GM12878 (cell line): Measurements from ENCODE around the gene DCLRE1C. TPM values are rescaled to one million over a fixed set of nuclear protein-coding genes. Genes with fewer than 3 reads are reported as not detected.

Experiments
- ATAC-seq: fragments of 200-7000 bp; cut with Tn5 transposase; 3 replicates; pipeline ENCODE4 v1.9.1; 2020; ENCODE audit warnings: mild to moderate bottlenecking, moderate library complexity
- BruUV-seq: library from RNA; stranded (reverse); fragments of 400-500 nt; replicated peaks from 2 replicates; lab custom pipeline; 2021; lab: Mats Ljungman, UMichigan
- CTCF ChIA-PET: fragments of 300-600 bp; sonication (Branson Sonifier 250); formaldehyde crosslinking; extraction: SDS; loops from one replicate; lab custom pipeline; 2021; ENCODE audit warnings: inconsistent platforms; lab: Yijun Ruan, JAX
- POLR2A ChIA-PET: fragments of 350-600 bp; formaldehyde crosslinking; extraction: SDS; loops from one replicate; lab custom pipeline; 2021; ENCODE audit warnings: inconsistent platforms; lab: Charles Lee
- RAD21 ChIA-PET: fragments of 300-600 bp; sonication (Branson Sonifier 250); formaldehyde crosslinking; loops from one replicate; lab custom pipeline; 2023; ENCODE audit warnings: antibody characterized with exemption; ENCODE audit not compliant: unreplicated experiment; lab: Charles Lee
- SMC1A ChIA-PET: fragments of 300-600 bp; sonication (Branson Sonifier 250); formaldehyde crosslinking; loops from one replicate; lab custom pipeline; 2023; ENCODE audit not compliant: unreplicated experiment, uncharacterized antibody; lab: Charles Lee
- DNase-seq: peaks from one replicate; pipeline ENCODE4 v3.0.0-alpha.2; 2011; ENCODE audit warnings: low read depth, low spot score
- FAIRE-seq: peaks from 3 replicates; lab custom pipeline; 2011; peaks lifted over from hg19 to GRCh38; lab: Jason Lieb, UNC
- H2AFZ ChIP-seq: 2 replicates; pipeline ENCODE4 v1.6.0; 2011; ENCODE audit warnings: low read depth, low read length, control low read depth; ENCODE audit not compliant: control insufficient read depth
- H3K27ac ChIP-seq: 2 replicates; pipeline ENCODE4 v1.5.1; 2011; ENCODE audit warnings: control low read depth; ENCODE audit not compliant: control insufficient read depth, insufficient read depth
- H3K27me3 ChIP-seq, 2 experiments: replicated peaks in 1 of 2; 2 replicates each; pipeline versions ENCODE4 v1.6.0 to v1.6.1; 2011; ENCODE audit warnings: low read length in 1 of 2; ENCODE audit not compliant: control insufficient read depth in 2 of 2, insufficient read depth in 2 of 2
- H3K36me3 ChIP-seq, 2 experiments: 2 replicates each; pipeline ENCODE4 v1.5.1; 2011; ENCODE audit warnings: low read length in 1 of 2; ENCODE audit not compliant: control insufficient read depth in 2 of 2, insufficient read depth in 2 of 2
- H3K4me1 ChIP-seq: 2 replicates; pipeline ENCODE4 v1.6.1; 2011; ENCODE audit warnings: mild to moderate bottlenecking, low read length, moderate library complexity, mixed read lengths; ENCODE audit not compliant: control insufficient read depth, insufficient read depth
- H3K4me2 ChIP-seq: 2 replicates; pipeline ENCODE4 v1.6.0; 2011; ENCODE audit warnings: control low read depth; ENCODE audit not compliant: control insufficient read depth, insufficient read depth
- H3K4me3 ChIP-seq: fragments of 200-600 bp; sonication (generic); 2 replicates; pipeline ENCODE4 v1.5.1; 2016
- H3K79me2 ChIP-seq: 2 replicates; pipeline ENCODE4 v1.6.0; 2011; ENCODE audit warnings: low read length; ENCODE audit not compliant: control insufficient read depth, insufficient read depth
- H3K9ac ChIP-seq: 2 replicates; pipeline ENCODE4 v1.8.0; 2011; ENCODE audit warnings: low read length, control low read depth, mixed read lengths; ENCODE audit not compliant: control insufficient read depth, insufficient read depth
- H3K9me3 ChIP-seq: replicated peaks from 3 replicates; pipeline ENCODE4 v1.5.1; 2011; ENCODE audit warnings: mild to moderate bottlenecking, low read length; ENCODE audit not compliant: control insufficient read depth, insufficient read depth
- H4K20me1 ChIP-seq: 2 replicates; pipeline ENCODE4 v1.6.0; 2011; ENCODE audit not compliant: control insufficient read depth, insufficient read depth
- BHLHE40 ChIP-seq, 2 experiments: fragments of 450-650 bp in 1 of 2; IDR thresholded peaks; 2 replicates each; pipeline ENCODE4 v1.6.1; 2011 to 2017; ENCODE audit warnings: low read depth in 2 of 2, borderline replicate concordance in 1 of 2, improper control_type of control experiment in 1 of 2, low read length in 1 of 2, mild to moderate bottlenecking in 1 of 2
- CHD4 ChIP-seq: fragments of 200-600 bp; sonication (generic); IDR thresholded peaks from 2 replicates; pipeline ENCODE4 v1.6.1; 2016; ENCODE audit warnings: mild to moderate bottlenecking
- HDGF ChIP-seq: fragments of 450-650 bp; IDR thresholded peaks from 2 replicates; pipeline ENCODE4 v1.6.1; 2016; ENCODE audit warnings: antibody characterized with exemption
- SMARCA5 ChIP-seq: fragments of 450-650 bp; IDR thresholded peaks from 2 replicates; pipeline ENCODE4 v1.6.1; 2017; ENCODE audit warnings: mild to moderate bottlenecking
- ZNF274 ChIP-seq: IDR thresholded peaks from one replicate; pipeline ENCODE4 v1.8.0; 2011; ENCODE audit not compliant: insufficient read length, insufficient read depth
- WGBS: methylation state at CpG from one replicate; pipeline ENCODE4 v1.1.6; 2016; ENCODE audit warnings: low lambda C conversion rate; ENCODE audit not compliant: insufficient replicate concordance, insufficient coverage; ENCODE audit errors: missing lambda C conversion rate; 5-methylcytosine and 5-hydroxymethylcytosine counted together
- in situ Hi-C: fragments of 300-500 bp; cut with MboI; formaldehyde crosslinking; loops from 9 replicates; pipeline ENCODE4 v1.14.3; 2018; ENCODE audit warnings: mixed read lengths
- intact Hi-C: fragments of 100-400 bp; cut with micrococcal nuclease; formaldehyde crosslinking; loops from one replicate; pipeline ENCODE4 v1.14.2; 2022; ENCODE audit not compliant: unreplicated experiment
- polyA plus RNA-seq, 11 experiments: library from polyadenylated mRNA; depleted of rRNA in 4 of 11; unstranded in 6 of 11; stranded (reverse) in 5 of 11; fragments of >200 nt; fragmentation: Nextera tagmentation in 4 of 11; fragmentation: Illumina TruSeq in 1 of 11; extraction: Ambion mirVana in 4 of 11; extraction: Trizol in 1 of 11; gene quantifications; 1 replicate in 1 of 11; 2 replicates in 10 of 11; pipeline versions ENCODE4 v1.2.1 to v1.2.3, GENCODE V29; 2011 to 2016; ENCODE audit warnings: inconsistent platforms in 2 of 11, missing spikeins in 2 of 11, low read depth in 1 of 11
- total RNA-seq, 4 experiments: library from RNA; depleted of rRNA in 3 of 4; stranded (reverse); fragments of >200 nt in 3 of 4; fragmentation: Illumina TruSeq in 1 of 4; extraction: Trizol in 1 of 4; gene quantifications; 2 replicates each; pipeline versions ENCODE4 v1.2.1 to v1.2.3, GENCODE V29; 2013 to 2021
- TF ChIP-seq, protein P1 (sequence below): IDR thresholded peaks from 2 replicates; pipeline ENCODE4 v1.6.1; 2012; ENCODE audit warnings: low read depth, low read length, improper control_type of control experiment
- TF ChIP-seq, protein P2 (sequence below): IDR thresholded peaks from 2 replicates; pipeline ENCODE4 v1.6.1; 2012; ENCODE audit warnings: low read depth, low read length, improper control_type of control experiment
- TF ChIP-seq, protein P3 (sequence below): IDR thresholded peaks from 2 replicates; pipeline ENCODE4 v1.6.1; 2012; ENCODE audit warnings: improper control_type of control experiment, low read depth, low read length; ENCODE audit not compliant: insufficient replicate concordance
- TF ChIP-seq, protein P4 (sequence below): fragments of 450-650 bp; IDR thresholded peaks from 2 replicates; pipeline ENCODE4 v1.6.1; 2017; ENCODE audit warnings: mild to moderate bottlenecking, moderate library complexity

Gene DCLRE1C
- total and polyA plus RNA-seq, 10 of the 15 experiments (the other 5 are each of a cell fraction or from before 2014, with no cell fraction given): 15.7 to 43.4 (median 26.0) TPM

DNA sequence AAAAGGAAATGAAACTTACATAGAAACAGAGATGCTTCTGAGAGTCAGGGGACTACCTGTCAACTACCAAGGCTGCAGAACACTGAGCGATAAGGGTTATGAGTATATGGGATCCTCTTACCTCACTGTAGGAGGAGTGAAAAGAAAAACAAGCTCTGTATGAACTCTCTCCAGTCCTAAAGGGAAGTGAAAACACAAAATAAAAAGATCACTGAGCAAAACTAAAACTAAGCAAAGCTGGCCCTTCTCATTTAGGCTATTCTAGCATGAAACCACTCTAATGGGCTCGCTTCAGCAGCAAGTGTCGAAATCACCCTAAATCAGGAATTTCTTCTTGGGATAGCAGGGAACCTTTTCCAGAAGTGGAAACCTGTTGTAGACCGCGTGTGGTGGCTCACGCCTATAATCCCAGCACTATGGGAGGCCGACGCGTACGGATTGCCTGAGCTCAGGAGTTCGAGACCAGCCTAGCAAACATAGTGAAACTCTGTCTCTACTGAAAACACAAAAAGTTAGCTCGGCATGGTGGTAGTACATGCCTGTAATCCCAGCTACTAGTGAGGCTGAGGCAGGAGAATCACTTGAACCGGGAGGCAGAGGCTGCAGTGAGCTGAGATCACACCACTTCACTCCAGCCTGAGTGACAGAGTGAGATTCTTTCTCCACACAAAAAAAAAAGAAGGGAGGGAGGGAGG lies 27.0 kb downstream of the DCLRE1C start (continued):
- TF ChIP-seq ZNF274 (no peak), SMARCA5 (0 out of 2 replicates have a peak, but pooled peaks have one; percentile 48)
- TF ChIP-seq, protein P1, sequence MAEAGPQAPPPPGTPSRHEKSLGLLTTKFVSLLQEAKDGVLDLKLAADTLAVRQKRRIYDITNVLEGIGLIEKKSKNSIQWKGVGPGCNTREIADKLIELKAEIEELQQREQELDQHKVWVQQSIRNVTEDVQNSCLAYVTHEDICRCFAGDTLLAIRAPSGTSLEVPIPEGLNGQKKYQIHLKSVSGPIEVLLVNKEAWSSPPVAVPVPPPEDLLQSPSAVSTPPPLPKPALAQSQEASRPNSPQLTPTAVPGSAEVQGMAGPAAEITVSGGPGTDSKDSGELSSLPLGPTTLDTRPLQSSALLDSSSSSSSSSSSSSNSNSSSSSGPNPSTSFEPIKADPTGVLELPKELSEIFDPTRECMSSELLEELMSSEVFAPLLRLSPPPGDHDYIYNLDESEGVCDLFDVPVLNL: no peak

DNA sequence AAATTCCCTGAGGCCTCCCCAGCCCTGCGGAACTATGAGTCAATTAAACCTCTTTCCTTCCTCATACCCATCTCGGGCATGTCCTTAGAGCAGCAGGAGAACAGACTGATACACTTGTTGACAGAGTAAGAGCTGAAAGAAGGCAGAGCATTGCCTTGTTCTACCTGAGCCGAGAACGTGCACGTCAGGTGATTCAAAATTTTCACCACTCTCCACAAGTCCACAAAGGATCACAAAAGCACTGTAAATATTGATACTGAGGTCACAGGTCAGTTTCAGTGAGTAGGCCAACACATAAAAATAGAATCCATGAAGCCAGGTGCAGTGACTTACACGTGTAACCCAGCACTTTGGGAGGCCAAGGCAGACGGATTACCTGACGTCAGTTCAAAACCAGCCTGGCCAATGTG lies 27.8 kb downstream of the DCLRE1C start:
- Histone ChIP-seq H3K36me3 (peaks cover 18 to 51% of the 10 kb centered on the region in 2 experiments), H3K27ac (peak overlapping the region; percentile 63)
- CTCF ChIA-PET: interaction anchor here (0.8 to 2.2 kb wide), 7 partner anchors 23 to 181 kb away, joined by 3 to 15 read pairs (median 7); no protein-coding TSS in a partner anchor
- TF ChIP-seq HDGF: no peak
- TF ChIP-seq, protein P2, sequence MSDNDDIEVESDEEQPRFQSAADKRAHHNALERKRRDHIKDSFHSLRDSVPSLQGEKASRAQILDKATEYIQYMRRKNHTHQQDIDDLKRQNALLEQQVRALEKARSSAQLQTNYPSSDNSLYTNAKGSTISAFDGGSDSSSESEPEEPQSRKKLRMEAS: no peak
- TF ChIP-seq, protein P3, sequence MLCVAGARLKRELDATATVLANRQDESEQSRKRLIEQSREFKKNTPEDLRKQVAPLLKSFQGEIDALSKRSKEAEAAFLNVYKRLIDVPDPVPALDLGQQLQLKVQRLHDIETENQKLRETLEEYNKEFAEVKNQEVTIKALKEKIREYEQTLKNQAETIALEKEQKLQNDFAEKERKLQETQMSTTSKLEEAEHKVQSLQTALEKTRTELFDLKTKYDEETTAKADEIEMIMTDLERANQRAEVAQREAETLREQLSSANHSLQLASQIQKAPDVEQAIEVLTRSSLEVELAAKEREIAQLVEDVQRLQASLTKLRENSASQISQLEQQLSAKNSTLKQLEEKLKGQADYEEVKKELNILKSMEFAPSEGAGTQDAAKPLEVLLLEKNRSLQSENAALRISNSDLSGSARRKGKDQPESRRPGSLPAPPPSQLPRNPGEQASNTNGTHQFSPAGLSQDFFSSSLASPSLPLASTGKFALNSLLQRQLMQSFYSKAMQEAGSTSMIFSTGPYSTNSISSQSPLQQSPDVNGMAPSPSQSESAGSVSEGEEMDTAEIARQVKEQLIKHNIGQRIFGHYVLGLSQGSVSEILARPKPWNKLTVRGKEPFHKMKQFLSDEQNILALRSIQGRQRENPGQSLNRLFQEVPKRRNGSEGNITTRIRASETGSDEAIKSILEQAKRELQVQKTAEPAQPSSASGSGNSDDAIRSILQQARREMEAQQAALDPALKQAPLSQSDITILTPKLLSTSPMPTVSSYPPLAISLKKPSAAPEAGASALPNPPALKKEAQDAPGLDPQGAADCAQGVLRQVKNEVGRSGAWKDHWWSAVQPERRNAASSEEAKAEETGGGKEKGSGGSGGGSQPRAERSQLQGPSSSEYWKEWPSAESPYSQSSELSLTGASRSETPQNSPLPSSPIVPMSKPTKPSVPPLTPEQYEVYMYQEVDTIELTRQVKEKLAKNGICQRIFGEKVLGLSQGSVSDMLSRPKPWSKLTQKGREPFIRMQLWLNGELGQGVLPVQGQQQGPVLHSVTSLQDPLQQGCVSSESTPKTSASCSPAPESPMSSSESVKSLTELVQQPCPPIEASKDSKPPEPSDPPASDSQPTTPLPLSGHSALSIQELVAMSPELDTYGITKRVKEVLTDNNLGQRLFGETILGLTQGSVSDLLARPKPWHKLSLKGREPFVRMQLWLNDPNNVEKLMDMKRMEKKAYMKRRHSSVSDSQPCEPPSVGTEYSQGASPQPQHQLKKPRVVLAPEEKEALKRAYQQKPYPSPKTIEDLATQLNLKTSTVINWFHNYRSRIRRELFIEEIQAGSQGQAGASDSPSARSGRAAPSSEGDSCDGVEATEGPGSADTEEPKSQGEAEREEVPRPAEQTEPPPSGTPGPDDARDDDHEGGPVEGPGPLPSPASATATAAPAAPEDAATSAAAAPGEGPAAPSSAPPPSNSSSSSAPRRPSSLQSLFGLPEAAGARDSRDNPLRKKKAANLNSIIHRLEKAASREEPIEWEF: no peak
- TF ChIP-seq BHLHE40 (IDR thresholded peaks at IDR 0.05; ENCODE audit: borderline replicate concordance in 1 of 2, low read depth in 2 of 2, low read length in 1 of 2): peak in 1 of 2 experiments; percentile 39; a peak in 2 of 4 replicates
- no peak for TF ChIP-seq CHD4
- TF ChIP-seq, protein P4, sequence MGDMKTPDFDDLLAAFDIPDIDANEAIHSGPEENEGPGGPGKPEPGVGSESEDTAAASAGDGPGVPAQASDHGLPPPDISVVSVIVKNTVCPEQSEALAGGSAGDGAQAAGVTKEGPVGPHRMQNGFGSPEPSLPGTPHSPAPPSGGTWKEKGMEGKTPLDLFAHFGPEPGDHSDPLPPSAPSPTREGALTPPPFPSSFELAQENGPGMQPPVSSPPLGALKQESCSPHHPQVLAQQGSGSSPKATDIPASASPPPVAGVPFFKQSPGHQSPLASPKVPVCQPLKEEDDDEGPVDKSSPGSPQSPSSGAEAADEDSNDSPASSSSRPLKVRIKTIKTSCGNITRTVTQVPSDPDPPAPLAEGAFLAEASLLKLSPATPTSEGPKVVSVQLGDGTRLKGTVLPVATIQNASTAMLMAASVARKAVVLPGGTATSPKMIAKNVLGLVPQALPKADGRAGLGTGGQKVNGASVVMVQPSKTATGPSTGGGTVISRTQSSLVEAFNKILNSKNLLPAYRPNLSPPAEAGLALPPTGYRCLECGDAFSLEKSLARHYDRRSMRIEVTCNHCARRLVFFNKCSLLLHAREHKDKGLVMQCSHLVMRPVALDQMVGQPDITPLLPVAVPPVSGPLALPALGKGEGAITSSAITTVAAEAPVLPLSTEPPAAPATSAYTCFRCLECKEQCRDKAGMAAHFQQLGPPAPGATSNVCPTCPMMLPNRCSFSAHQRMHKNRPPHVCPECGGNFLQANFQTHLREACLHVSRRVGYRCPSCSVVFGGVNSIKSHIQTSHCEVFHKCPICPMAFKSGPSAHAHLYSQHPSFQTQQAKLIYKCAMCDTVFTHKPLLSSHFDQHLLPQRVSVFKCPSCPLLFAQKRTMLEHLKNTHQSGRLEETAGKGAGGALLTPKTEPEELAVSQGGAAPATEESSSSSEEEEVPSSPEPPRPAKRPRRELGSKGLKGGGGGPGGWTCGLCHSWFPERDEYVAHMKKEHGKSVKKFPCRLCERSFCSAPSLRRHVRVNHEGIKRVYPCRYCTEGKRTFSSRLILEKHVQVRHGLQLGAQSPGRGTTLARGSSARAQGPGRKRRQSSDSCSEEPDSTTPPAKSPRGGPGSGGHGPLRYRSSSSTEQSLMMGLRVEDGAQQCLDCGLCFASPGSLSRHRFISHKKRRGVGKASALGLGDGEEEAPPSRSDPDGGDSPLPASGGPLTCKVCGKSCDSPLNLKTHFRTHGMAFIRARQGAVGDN: no peak

More for the DNA sequence above, 27.8 kb downstream of the DCLRE1C start:
- SMC1A ChIA-PET: interaction anchor here (1.0 to 1.4 kb wide), 5 partner anchors 21 to 33 kb away, joined by 3 to 8 read pairs (median 5); partner anchors contain the start of genes DCLRE1C and MEIG1
- Histone ChIP-seq H3K4me3 (peak overlapping the region; percentile 8; the same call in 1 of the 2 replicates), H3K9ac (no peak overlapping the region), H3K4me1 (peaks cover 22% of the 10 kb centered on the region), H3K4me2 (peak overlapping the region; percentile 72), H3K79me2 (no peaks in the 10 kb centered on the region; the same call in 1 of the 2 replicates), H3K9me3 (no peaks in the 10 kb centered on the region; the same call in 2 of the 3 replicates), H2AFZ (no peak overlapping the region), H3K27me3 (no peaks in the 10 kb centered on the region), H4K20me1 (peaks cover 4% of the 10 kb centered on the region; the same call in 1 of the 2 replicates)
- in situ Hi-C loops: no loop called here
- intact Hi-C loops: loop anchor here (1.0 to 2.0 kb wide), 3 partner anchors 25 to 389 kb away; partner anchors contain the start of gene SUV39H2
- peak; percentile 47 for FAIRE-seq
- no TSS peak for BruUV-seq
- 50% methylated on average over 8 of the region's 8 CpGs for WGBS
- POLR2A ChIA-PET: interaction anchor here (1.2 kb wide), 1 partner anchor 27 kb away, joined by 3 read pairs; no protein-coding TSS in a partner anchor
- RAD21 ChIA-PET: interaction anchor here (1.0 to 2.0 kb wide), 5 partner anchors 27 to 89 kb away, joined by 4 to 18 read pairs (median 7); partner anchors contain the start of genes DCLRE1C, MEIG1 and SUV39H2
- ATAC-seq: peak; percentile 20
- no peak for DNase-seq
